ENCODE results near the gene MRPL58. TPM values are rescaled to one million over a fixed set of nuclear protein-coding genes. Genes with fewer than 3 reads are reported as not detected.
"Not testable (repeated sequence)": the region's sequence is repeated elsewhere in the genome, so short reads cannot be mapped to it uniquely, and the experiment has no call there.

MRPL58 gene
- 100 to 1,000 TPM in 1 of 4 donors, 10 to 100 TPM in 3; 44.4 to 110 (median 61.6) TPM for total RNA-seq

GRCh38 chr17:75012346-75013091, at the start of gene MRPL58:
Gene MRPL58, plus strand, starts transcription at chr17:75012670. Its CDS starts 17 bp downstream, at chr17:75012687.
- Histone ChIP-seq H3K27ac (peak within 1 kb of the TSS; percentile 86 to 93 (median 88)), H3K4me3 (peak within 1 kb of the TSS; percentile 77 to 89 (median 81)), H3K36me3 (peaks cover 0 to 15% (median 0%) of the 10 kb centered on the region in 3 donors), H3K27me3 (no peaks in the 10 kb centered on the region), H3K9me3 (no peaks in the 10 kb centered on the region), H3K4me1 (peaks cover 8 to 39% (median 12%) of the 10 kb centered on the region in 3 donors)
- intact Hi-C loops (cut with DNase I): no loop called here
- DNase-seq: no peak
- WGBS, 2 donors: 9 to 24% methylated on average over 7 to 10 of the region's 63 CpGs
- TF ChIP-seq CTCF (IDR thresholded peaks at IDR 0.05) (peak; percentile 17 to 70 (median 52)), POLR2A (IDR thresholded peaks at IDR 0.05) (peak in 2 of 4 donors; percentile 20 to 34)

GRCh38 chr17:74963656-74964055, 48.8 kb upstream of the MRPL58 start:
- Histone ChIP-seq H3K4me1 (peaks cover 11 to 39% (median 12%) of the 10 kb centered on the region in 3 donors), H3K27ac (no peak overlapping the region), H3K36me3 (no peaks in the 10 kb centered on the region), H3K4me3 (no peak overlapping the region), H3K27me3 (peaks cover 0 to under 1% (median 0%) of the 10 kb centered on the region in 4 donors), H3K9me3 (no peaks in the 10 kb centered on the region)
- no peak for DNase-seq
- intact Hi-C loops (cut with DNase I): loop anchor here (10.0 kb wide), 2 partner anchors 141 to 231 kb away; partner anchors contain the start of gene ARMC7
- TF ChIP-seq CTCF (IDR thresholded peaks at IDR 0.05): peak in 1 of 6 experiments; percentile 5
- TF ChIP-seq POLR2A (IDR thresholded peaks at IDR 0.05): no peak
- WGBS, 2 donors: no CpG with 5 or more reads among the region's 12 CpGs

- no peak for DNase-seq
- no peak overlapping the region for H3K4me3 ChIP-seq
- no peak for TF ChIP-seq POLR2A (IDR thresholded peaks at IDR 0.05)
- no peaks in the 10 kb centered on the region for H3K36me3 ChIP-seq
- peaks cover 11 to 45% (median 16%) of the 10 kb centered on the region in 3 donors for H3K4me1 ChIP-seq
- 87% methylated on average over 5 of the region's 12 CpGs; no CpG with 5 or more reads in 1 of the 2 donors for WGBS, 2 donors
- intact Hi-C loops (cut with DNase I): loop anchor here (10.0 kb wide), 2 partner anchors 140 to 230 kb away; partner anchors contain the start of gene ARMC7
- no peak overlapping the region for H3K27ac ChIP-seq
- H3K27me3 ChIP-seq: peaks cover 0 to 4% (median 0%) of the 10 kb centered on the region in 4 donors
- H3K9me3 ChIP-seq: no peaks in the 10 kb centered on the region
These were observed 48.2 kb upstream of the MRPL58 start for GRCh38 chr17:74964246-74964761.

GRCh38 chr17:74964988-74965622, 47.4 kb upstream of the MRPL58 start:
- no peaks in the 10 kb centered on the region for H3K36me3 ChIP-seq
- no peak for TF ChIP-seq CTCF (IDR thresholded peaks at IDR 0.05)
- no peak for TF ChIP-seq POLR2A (IDR thresholded peaks at IDR 0.05)
- no peak overlapping the region for H3K27ac ChIP-seq
- no peaks in the 10 kb centered on the region for H3K9me3 ChIP-seq
- no peak overlapping the region for H3K4me3 ChIP-seq
- peaks cover 0 to 8% (median 0%) of the 10 kb centered on the region in 4 donors for H3K27me3 ChIP-seq
- DNase-seq: no peak
- H3K4me1 ChIP-seq: peaks cover 11 to 52% (median 15%) of the 10 kb centered on the region in 3 donors
- intact Hi-C loops (cut with DNase I): loop anchor here (10.0 kb wide), 2 partner anchors 140 to 230 kb away; partner anchors contain the start of gene ARMC7
- whole genome bisulfite sequencing, 2 donors: 39 to 59% methylated on average over 10 to 11 of the region's 14 CpGs

- no peak for DNase-seq
These were observed 44.1 kb upstream of the MRPL58 start for GRCh38 chr17:74968361-74968780.

GRCh38 chr17:74969501-74969900, 43.0 kb upstream of the MRPL58 start:
- Histone ChIP-seq H3K4me1 (peaks cover 17 to 63% (median 22%) of the 10 kb centered on the region in 3 donors), H3K27me3 (peaks cover 0 to 52% (median 1%) of the 10 kb centered on the region in 4 donors)
- H3K9me3 ChIP-seq, H3K4me3 ChIP-seq, H3K36me3 ChIP-seq, DNase-seq, H3K27ac ChIP-seq: not testable (repeated sequence)
- 88 to 92% methylated on average over 5 of the region's 5 CpGs for WGBS, 2 donors
- intact Hi-C loops (cut with DNase I): loop anchor here (10.0 kb wide), 2 partner anchors 135 to 225 kb away; partner anchors contain the start of gene ARMC7

More at GRCh38 chr17:74968361-74968780, 44.1 kb upstream of the MRPL58 start:
- Histone ChIP-seq H3K36me3 (no peaks in the 10 kb centered on the region), H3K4me1 (peaks cover 17 to 63% (median 22%) of the 10 kb centered on the region in 3 donors), H3K9me3 (no peaks in the 10 kb centered on the region), H3K27me3 (peaks cover 0 to 40% (median 1%) of the 10 kb centered on the region in 4 donors), H3K27ac (no peak overlapping the region), H3K4me3 (no peak overlapping the region)
- intact Hi-C loops (cut with DNase I): loop anchor here (10.0 kb wide), 2 partner anchors 136 to 226 kb away; partner anchors contain the start of gene ARMC7
- TF ChIP-seq POLR2A (IDR thresholded peaks at IDR 0.05) (no peak), CTCF (IDR thresholded peaks at IDR 0.05) (no peak)
- WGBS, 2 donors: 100% methylated on average over 1 of the region's 5 CpGs; no CpG with 5 or more reads in 1 of the 2 donors

Data from esophagus squamous epithelium (tissue), 5 donors.